Activated naive CD4-positive, alpha-beta T cell treated with anti-CD3 and anti-CD28 coated beads, Interleukin-2, amount 50 U/mL, for 24 hours (primary cell): ENCODE measurements around the gene TBC1D9B.
A peak's percentile ranks its signal among the peaks of the same experiment; 100 is the strongest.

Source experiments
- H3K27ac Mint-ChIP-seq: one replicate; pipeline ENCODE4 v1.8.0; 2021; ENCODE audit warnings: mild to moderate bottlenecking, mixed read lengths
- H3K27me3 Mint-ChIP-seq: one replicate; pipeline ENCODE4 v1.8.0; 2021; ENCODE audit warnings: mixed read lengths
- H3K36me3 Mint-ChIP-seq: one replicate; pipeline ENCODE4 v1.8.0; 2021; ENCODE audit warnings: mixed read lengths
- H3K4me1 Mint-ChIP-seq: one replicate; pipeline ENCODE4 v1.8.0; 2021; ENCODE audit warnings: mixed read lengths
- H3K4me3 Mint-ChIP-seq: one replicate; pipeline ENCODE4 v1.8.0; 2021; ENCODE audit warnings: mild to moderate bottlenecking, mixed read lengths
- H3K9me3 Mint-ChIP-seq: one replicate; pipeline ENCODE4 v1.8.0; 2021; ENCODE audit warnings: mixed read lengths

The TBC1D9B gene

DNA sequence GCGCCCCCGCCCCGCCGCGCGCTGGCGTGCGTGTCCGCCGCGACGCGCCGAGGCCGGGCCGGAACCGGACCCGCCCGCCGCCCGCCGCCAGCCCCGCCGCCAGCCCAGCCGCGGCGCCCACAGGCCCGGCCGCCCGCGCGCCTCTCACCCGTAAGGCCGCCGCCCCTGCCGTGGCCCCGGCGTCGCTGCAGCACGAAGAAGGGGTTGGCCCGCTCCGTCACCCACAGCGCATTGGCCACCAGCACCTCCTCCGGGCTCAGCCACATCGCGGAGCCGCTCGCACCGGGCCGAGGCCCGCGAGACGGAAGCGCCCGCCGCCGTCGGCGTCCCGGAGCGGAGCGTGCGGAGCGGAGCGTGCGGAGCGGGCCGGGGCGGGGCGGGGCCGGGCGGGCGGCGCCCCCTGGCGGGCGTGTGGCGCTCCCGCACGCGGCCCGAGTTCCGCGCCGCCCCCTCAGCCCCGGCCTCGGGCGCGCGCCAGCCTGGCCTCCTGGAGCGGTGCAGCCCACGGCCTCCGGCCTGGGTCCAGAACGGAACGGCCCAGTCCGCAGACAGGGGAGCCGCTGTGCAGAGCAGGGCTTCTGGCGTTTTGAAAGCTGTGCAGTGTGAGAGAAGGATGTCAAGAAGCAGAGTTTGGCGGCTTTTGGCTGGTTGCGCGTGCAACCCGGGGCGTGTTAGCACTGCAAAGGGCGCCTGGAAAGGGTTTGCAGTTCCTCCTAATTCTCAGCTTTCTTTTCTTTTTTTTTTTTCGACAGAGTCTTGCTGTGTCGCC, at the start of gene TBC1D9B:
Gene TBC1D9B, minus strand, starts transcription at position 342 of the 769 bp plus-strand sequence. Its CDS starts 76 bp downstream, at position 266.
- Mint-ChIP-seq H3K9me3 (no peaks in the 10 kb centered on the region), H3K27ac (peak within 1 kb of the TSS; percentile 30), H3K36me3 (peaks cover 7% of the 10 kb centered on the region), H3K4me3 (peak within 1 kb of the TSS; percentile 89), H3K4me1 (peaks cover 24% of the 10 kb centered on the region), H3K27me3 (no peaks in the 10 kb centered on the region)

GRCh38 chr5:179955630-179956029, 47.9 kb upstream of the TBC1D9B start:
- Mint-ChIP-seq H3K4me3 (no peak overlapping the region), H3K4me1 (no peaks in the 10 kb centered on the region), H3K27ac (no peak overlapping the region), H3K9me3 (no peaks in the 10 kb centered on the region), H3K27me3 (no peaks in the 10 kb centered on the region), H3K36me3 (peaks cover 19% of the 10 kb centered on the region)

GRCh38 chr5:179955062-179955461, 47.4 kb upstream of the TBC1D9B start:
- H3K4me3 Mint-ChIP-seq, result no peak overlapping the region
- H3K27me3 Mint-ChIP-seq, result no peaks in the 10 kb centered on the region
- no peaks in the 10 kb centered on the region for H3K9me3 Mint-ChIP-seq
- no peak overlapping the region for H3K27ac Mint-ChIP-seq
- H3K36me3 Mint-ChIP-seq, result peaks cover 20% of the 10 kb centered on the region
- no peaks in the 10 kb centered on the region for H3K4me1 Mint-ChIP-seq

DNA sequence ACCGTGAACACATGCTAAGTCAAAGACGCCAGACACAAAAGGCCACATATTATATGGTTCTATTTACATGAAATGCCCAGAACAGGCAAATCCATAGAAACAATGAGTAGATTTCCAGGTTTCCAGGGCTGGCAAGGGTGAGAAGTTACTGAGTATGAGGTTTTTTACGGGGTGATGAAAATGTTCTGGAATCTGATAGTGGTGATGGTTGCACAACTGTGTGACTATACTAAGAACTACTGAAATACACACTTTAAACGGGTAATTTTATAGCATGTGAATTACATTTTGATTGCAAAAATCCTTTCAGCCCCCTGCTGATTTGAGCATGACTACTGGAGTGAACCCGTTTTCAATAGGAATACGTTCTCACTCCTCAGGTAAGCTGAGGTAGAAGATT, 46.7 kb upstream of the TBC1D9B start:
- Mint-ChIP-seq H3K4me3 (no peak overlapping the region), H3K27me3 (no peaks in the 10 kb centered on the region), H3K4me1 (no peaks in the 10 kb centered on the region), H3K36me3 (peaks cover 20% of the 10 kb centered on the region), H3K27ac (no peak overlapping the region), H3K9me3 (no peaks in the 10 kb centered on the region)

DNA sequence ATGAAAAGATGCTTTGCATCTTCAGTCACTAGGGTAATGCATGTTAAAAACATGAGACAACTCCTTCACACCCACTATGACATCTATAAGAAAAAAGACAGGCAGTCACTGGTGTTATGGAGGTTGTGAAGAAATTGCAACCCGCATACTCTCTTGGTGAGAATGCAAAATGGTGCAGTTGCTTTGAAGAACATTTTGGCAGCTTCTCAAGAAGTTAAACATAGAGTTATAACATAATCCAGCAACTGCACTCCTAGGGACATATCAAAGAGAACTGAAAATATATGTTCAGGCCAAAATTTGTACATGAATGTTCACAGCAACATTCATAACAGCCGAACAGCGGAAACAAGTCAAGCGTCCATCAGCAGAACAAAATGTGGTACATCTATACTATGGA, 46.3 kb upstream of the TBC1D9B start:
- no peak overlapping the region for H3K27ac Mint-ChIP-seq
- H3K4me3 Mint-ChIP-seq, result no peak overlapping the region
- H3K27me3 Mint-ChIP-seq, result no peaks in the 10 kb centered on the region
- H3K9me3 Mint-ChIP-seq, result no peaks in the 10 kb centered on the region
- no peaks in the 10 kb centered on the region for H3K4me1 Mint-ChIP-seq
- H3K36me3 Mint-ChIP-seq, result peaks cover 20% of the 10 kb centered on the region

DNA sequence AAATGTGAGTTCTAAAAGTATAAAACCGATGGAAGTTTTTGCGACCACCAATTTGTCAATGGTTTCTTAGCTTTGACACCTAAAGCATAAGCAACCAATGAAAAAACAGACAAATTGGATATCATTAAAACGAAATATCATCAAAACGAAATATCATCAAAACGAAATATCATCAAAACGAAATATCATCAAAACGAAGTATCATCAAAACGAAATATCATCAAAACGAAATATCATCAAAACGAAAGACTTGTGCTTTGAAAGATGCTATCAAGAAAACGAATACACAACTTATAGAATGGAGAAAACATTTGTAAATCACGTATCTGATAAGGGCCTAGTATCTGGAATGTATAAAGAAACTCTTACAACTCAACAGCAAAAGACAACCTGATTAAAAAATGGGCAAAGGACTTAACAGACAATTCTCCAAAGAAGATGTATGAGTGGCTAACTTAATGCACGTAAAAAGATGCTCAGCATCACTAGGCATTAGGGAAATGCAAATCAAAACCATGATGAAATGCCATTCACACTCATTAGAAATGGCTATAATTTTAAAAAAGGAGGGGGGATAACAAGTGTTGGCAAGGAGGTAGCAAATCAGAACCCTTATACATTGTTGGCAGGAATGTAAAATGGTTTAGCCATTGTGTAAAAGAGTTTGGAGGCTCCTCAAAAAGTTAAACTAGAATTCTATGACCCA, 29.4 kb upstream of the TBC1D9B start:
- no peaks in the 10 kb centered on the region for H3K4me1 Mint-ChIP-seq
- no peaks in the 10 kb centered on the region for H3K27me3 Mint-ChIP-seq
- H3K36me3 Mint-ChIP-seq, result peaks cover 4% of the 10 kb centered on the region
- H3K9me3 Mint-ChIP-seq, result no peaks in the 10 kb centered on the region
- no peak overlapping the region for H3K27ac Mint-ChIP-seq
- H3K4me3 Mint-ChIP-seq, result no peak overlapping the region

GRCh38 chr5:179930788-179931473, 23.2 kb upstream of the TBC1D9B start:
- Mint-ChIP-seq H3K4me3 (no peak overlapping the region), H3K4me1 (no peaks in the 10 kb centered on the region), H3K36me3 (peaks cover 2% of the 10 kb centered on the region), H3K9me3 (no peaks in the 10 kb centered on the region), H3K27me3 (no peaks in the 10 kb centered on the region), H3K27ac (no peak overlapping the region)

GRCh38 chr5:179927824-179928223, 20.1 kb upstream of the TBC1D9B start:
- no peak overlapping the region for H3K4me3 Mint-ChIP-seq
- no peaks in the 10 kb centered on the region for H3K4me1 Mint-ChIP-seq
- no peaks in the 10 kb centered on the region for H3K27me3 Mint-ChIP-seq
- no peaks in the 10 kb centered on the region for H3K9me3 Mint-ChIP-seq
- H3K36me3 Mint-ChIP-seq, result no peaks in the 10 kb centered on the region
- H3K27ac Mint-ChIP-seq, result no peak overlapping the region

- Mint-ChIP-seq H3K27ac (no peak overlapping the region), H3K4me1 (no peaks in the 10 kb centered on the region), H3K9me3 (no peaks in the 10 kb centered on the region)
Measured at GRCh38 chr5:179926657-179927056, 19.0 kb upstream of the TBC1D9B start.

DNA sequence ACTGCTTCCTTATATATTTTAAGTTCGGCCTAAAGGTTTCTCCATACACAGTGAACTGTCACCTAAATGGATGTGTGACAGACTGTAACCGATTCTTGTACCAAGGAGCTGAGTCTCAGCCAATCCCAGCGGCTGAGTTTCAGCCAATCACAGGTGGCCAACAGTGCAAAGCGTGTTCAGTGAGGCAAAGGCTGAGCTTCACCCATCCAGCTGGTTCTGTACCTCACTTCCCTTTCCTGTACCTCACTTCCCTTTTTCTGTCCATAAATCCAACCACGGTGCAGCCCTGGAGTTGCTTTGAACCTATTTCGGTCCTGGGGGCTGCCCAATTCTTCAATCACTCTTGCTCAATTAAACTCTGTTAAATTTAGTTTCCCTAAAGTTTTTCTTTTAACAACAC, 15.7 kb upstream of the TBC1D9B start:
- H3K36me3 Mint-ChIP-seq, result no peaks in the 10 kb centered on the region
- H3K27ac Mint-ChIP-seq, result no peak overlapping the region
- no peak overlapping the region for H3K4me3 Mint-ChIP-seq
- H3K27me3 Mint-ChIP-seq, result no peaks in the 10 kb centered on the region
- H3K4me1 Mint-ChIP-seq, result no peaks in the 10 kb centered on the region
- H3K9me3 Mint-ChIP-seq, result no peaks in the 10 kb centered on the region

More at GRCh38 chr5:179926657-179927056, 19.0 kb upstream of the TBC1D9B start:
- Mint-ChIP-seq H3K27me3 (no peaks in the 10 kb centered on the region), H3K36me3 (no peaks in the 10 kb centered on the region), H3K4me3 (no peak overlapping the region)

DNA sequence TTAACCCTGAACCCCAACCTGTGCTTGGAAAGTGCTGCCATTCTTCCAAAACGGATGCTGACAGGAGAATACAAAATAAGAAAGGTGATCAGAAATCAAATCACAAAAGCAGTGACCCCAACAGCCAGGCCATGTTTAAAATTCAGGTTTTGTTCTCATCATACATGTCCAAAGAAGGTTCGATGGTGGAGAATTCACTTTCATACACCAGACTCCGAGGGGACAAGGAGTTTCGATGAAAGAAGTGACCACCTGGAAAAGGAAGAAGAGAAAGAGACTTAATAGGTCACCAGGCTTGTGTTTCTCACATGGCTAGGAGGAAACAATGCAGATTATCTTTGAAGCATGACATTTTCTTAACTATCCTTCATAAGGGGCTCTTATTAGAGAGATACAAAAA, 12.5 kb upstream of the TBC1D9B start:
- no peaks in the 10 kb centered on the region for H3K27me3 Mint-ChIP-seq
- H3K27ac Mint-ChIP-seq, result no peak overlapping the region
- H3K36me3 Mint-ChIP-seq, result no peaks in the 10 kb centered on the region
- no peaks in the 10 kb centered on the region for H3K9me3 Mint-ChIP-seq
- H3K4me1 Mint-ChIP-seq, result no peaks in the 10 kb centered on the region
- no peak overlapping the region for H3K4me3 Mint-ChIP-seq

DNA sequence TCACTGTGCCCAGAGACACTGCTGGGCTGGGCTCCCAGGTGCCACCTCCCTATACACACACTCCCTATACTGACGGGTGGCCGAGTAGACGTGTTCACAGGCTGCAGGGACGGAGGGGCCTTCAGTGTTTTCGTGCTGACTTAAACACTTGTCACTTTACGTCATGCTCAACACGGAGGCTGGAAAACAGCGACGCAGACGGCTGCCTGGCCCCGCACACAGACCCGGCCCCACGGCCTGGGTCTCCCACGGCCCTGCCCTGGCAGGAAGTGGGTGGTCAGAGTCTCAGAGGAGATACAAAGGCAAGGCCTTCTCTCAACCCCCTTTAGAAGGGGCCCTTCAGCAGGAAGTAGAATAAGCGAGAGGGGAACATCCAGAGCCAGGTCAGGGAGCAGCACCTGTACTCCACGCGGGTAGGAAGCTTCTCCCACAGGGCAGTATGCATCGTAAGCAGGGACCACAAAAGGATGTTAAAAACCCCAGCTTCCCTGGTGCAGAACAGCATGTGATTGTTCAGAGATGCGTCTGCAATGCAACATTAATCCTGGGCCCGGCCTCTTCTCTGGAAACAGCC, 11.9 kb upstream of the TBC1D9B start:
- H3K36me3 Mint-ChIP-seq, result no peaks in the 10 kb centered on the region
- no peaks in the 10 kb centered on the region for H3K4me1 Mint-ChIP-seq
- no peaks in the 10 kb centered on the region for H3K9me3 Mint-ChIP-seq
- H3K27me3 Mint-ChIP-seq, result no peaks in the 10 kb centered on the region
- H3K4me3 Mint-ChIP-seq, result no peak overlapping the region
- H3K27ac Mint-ChIP-seq, result no peak overlapping the region

GRCh38 chr5:179918742-179919486, 11.2 kb upstream of the TBC1D9B start:
- H3K27me3 Mint-ChIP-seq, result no peaks in the 10 kb centered on the region
- no peak overlapping the region for H3K27ac Mint-ChIP-seq
- no peaks in the 10 kb centered on the region for H3K9me3 Mint-ChIP-seq
- H3K4me3 Mint-ChIP-seq, result no peak overlapping the region
- no peaks in the 10 kb centered on the region for H3K4me1 Mint-ChIP-seq
- H3K36me3 Mint-ChIP-seq, result no peaks in the 10 kb centered on the region

- H3K4me1 Mint-ChIP-seq, result no peaks in the 10 kb centered on the region
- H3K36me3 Mint-ChIP-seq, result no peaks in the 10 kb centered on the region
- no peaks in the 10 kb centered on the region for H3K27me3 Mint-ChIP-seq
- H3K9me3 Mint-ChIP-seq, result no peaks in the 10 kb centered on the region
- no peak overlapping the region for H3K4me3 Mint-ChIP-seq
- H3K27ac Mint-ChIP-seq, result no peak overlapping the region
Measured at GRCh38 chr5:179916523-179916922, 8.8 kb upstream of the TBC1D9B start.

GRCh38 chr5:179915406-179915935, 7.8 kb upstream of the TBC1D9B start:
- H3K9me3 Mint-ChIP-seq, result no peaks in the 10 kb centered on the region
- H3K4me3 Mint-ChIP-seq, result no peak overlapping the region
- H3K27me3 Mint-ChIP-seq, result no peaks in the 10 kb centered on the region
- H3K36me3 Mint-ChIP-seq, result no peaks in the 10 kb centered on the region
- no peaks in the 10 kb centered on the region for H3K4me1 Mint-ChIP-seq
- no peak overlapping the region for H3K27ac Mint-ChIP-seq
